ENCODE results near the gene P2RY8.

DNA sequence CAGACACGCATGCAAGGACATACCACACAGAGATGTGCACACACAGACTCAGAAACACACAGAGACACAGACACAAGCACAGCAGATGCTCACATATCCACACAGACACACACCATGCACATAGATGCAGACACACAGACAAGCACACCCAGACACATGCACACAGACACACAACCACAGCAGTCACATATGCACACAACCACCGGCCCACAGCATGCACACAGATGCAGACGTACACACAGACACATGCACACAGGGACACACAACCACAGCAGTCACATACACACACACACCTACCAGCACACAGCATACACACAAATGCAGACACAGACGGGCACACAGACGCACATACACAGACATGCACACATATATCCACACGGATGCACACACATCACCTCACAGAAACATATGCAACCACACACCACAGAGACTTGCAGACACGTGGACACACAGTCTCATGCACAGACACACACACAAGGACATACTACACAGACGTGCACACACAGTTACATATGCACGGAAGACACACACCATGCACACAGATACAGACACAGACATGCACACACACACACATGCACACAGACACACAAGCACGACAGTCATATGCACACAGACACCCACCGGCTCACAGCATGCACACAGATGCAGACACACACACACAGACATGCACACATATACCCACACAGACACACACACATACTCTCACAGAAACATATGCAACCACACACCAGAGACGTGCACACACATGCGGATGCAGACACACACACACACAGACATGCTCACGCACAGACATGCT lies 119.8 kb downstream of the P2RY8 start:
- TF ChIP-seq, protein P1, sequence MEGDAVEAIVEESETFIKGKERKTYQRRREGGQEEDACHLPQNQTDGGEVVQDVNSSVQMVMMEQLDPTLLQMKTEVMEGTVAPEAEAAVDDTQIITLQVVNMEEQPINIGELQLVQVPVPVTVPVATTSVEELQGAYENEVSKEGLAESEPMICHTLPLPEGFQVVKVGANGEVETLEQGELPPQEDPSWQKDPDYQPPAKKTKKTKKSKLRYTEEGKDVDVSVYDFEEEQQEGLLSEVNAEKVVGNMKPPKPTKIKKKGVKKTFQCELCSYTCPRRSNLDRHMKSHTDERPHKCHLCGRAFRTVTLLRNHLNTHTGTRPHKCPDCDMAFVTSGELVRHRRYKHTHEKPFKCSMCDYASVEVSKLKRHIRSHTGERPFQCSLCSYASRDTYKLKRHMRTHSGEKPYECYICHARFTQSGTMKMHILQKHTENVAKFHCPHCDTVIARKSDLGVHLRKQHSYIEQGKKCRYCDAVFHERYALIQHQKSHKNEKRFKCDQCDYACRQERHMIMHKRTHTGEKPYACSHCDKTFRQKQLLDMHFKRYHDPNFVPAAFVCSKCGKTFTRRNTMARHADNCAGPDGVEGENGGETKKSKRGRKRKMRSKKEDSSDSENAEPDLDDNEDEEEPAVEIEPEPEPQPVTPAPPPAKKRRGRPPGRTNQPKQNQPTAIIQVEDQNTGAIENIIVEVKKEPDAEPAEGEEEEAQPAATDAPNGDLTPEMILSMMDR (IDR thresholded peaks at IDR 0.05 in 8 of 11, conservative IDR thresholded peaks at IDR 0.05 in 3 of 11) = no peak
- TF ChIP-seq POLR2A (IDR thresholded peaks at IDR 0.05) = no peak
- no peak for TF ChIP-seq POLR2AphosphoS5 (IDR thresholded peaks at IDR 0.05)

Data from spleen (tissue), 7 donors.